GM21528 (cell line): ENCODE measurements around the gene RFNG.

Source experiments
- ATAC-seq: cut with Tn5 transposase; IDR thresholded peaks from one replicate; pipeline ENCODE4 v1.9.1; 2021; ENCODE audit warnings: mild to moderate bottlenecking, moderate library complexity; ENCODE audit not compliant: unreplicated experiment, low FRiP score

The RFNG gene

DNA sequence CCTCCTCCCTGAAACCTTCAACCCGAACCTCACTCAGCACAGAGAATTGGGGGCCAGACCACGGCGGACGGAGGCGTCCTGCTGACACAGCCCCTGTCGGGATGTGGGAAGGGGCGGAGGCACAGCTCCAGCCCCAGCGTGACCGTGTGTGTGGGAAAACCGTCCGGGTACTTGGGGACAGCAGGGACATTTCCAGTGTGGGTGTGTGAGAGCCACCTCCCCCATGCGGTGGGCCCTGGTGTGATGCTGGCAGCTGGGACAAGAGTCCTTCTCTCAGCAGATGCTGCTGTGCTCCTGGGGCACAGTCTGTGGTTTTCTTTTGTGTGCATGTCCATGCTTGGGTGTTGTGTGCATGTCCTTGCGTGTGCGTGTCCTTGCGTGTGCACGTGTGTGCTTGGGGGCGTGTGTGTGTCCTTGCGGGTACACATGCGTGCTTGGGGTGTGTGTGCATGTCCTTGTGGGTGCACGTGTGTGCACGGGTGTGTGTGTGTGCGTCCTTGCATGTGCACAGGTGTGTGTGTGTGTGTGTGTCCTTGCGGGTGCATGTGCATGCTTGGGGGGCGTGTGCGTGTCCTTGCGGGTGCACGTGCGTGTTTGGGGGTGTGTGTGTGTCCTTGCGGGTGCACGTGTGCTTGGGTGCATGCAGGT, 45.8 kb downstream of the RFNG start:
- no peak for ATAC-seq

DNA sequence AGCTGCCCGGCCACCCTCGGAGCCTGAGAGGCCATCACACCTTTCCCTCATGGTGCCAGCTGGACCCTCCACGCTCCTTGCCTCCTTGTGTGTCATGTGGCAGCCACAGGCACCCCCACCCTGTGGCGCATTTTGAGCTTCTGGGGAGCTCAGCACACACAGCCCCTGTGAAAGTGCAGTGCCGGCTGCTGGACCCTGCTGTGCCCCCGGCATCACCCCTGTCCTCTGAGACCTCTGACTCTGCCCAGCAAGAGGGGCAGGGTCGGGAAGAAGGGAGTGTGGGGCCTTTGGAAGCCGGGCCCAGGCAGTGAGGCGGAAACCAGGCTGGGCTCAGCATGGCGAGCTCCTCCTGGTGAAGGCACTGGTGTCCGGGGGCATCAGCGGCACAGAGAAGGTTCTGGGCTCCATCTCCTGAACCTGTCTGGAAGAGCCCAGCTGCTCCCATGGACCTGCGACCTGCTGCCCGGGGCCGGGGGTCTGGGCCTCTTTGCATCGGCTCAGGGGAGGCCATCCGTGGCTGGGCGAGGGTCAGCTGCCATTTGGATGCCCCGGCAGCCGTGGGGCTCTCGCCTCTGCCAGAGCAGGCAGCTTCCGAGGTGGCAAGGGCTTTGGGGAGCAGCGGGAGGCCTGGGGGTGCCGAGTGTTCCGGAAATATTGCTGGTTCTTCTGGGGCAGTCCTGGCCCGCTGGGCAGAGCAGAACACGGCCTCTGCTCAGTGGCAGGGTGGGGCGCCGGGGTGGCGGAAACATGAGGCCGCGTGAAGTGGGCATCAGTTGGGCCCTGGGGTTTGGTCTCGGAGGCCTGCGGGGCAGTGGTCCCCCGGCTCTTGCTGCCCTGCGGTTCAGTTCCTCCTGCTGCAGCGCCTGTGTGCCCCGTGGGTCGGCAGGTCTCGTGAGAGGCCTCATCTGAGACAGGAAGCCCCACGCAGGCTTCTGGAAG, 46.8 kb downstream of the RFNG start:
- no peak for ATAC-seq

DNA sequence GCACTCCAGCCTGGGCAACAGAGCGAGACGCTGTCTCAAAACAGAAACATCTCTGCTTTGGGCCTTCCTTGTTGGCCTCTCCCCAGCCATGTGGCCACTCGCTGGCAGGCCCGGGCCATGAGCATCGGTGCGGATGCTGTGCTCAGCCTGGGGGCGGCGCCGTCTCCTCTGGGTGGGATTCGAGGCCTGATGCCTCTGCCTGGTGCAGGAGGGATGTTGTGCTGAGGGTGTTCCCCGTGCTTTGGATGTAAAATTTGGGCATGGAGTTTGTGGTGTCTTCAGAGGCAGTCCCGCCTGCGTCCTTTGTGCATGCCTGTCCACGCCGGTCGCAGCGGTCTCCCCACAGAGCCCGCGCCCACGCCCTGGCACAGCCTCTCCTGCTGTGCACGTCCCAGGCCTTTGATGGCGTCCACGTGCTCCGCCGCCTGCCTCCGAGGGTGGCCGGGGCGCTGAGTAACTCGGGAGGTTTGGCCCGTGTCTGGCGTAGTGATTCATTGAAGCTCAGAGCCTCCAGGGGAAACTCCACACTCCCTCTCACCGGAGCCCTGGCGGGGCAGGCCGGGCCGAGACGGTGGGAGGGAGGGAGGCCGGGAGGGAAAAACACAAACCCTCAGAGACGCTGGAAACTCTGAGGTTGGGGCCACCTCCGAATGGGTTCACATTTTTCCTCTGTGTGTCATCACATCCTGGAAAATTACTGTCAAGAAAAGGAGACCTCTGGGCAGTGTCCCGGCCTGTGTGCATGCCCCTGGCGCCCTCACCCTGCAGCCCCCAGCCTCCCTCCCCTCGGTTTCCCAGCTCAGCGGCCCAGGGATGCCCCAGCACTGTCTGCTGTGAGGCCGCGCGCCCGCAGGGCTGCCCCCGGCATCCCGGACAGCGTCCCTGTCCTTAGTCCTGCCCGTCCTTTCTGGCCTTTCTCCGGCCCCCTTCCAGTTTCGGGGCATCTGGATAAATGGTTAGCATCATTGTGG, 47.9 kb downstream of the RFNG start:
- no peak for ATAC-seq

DNA sequence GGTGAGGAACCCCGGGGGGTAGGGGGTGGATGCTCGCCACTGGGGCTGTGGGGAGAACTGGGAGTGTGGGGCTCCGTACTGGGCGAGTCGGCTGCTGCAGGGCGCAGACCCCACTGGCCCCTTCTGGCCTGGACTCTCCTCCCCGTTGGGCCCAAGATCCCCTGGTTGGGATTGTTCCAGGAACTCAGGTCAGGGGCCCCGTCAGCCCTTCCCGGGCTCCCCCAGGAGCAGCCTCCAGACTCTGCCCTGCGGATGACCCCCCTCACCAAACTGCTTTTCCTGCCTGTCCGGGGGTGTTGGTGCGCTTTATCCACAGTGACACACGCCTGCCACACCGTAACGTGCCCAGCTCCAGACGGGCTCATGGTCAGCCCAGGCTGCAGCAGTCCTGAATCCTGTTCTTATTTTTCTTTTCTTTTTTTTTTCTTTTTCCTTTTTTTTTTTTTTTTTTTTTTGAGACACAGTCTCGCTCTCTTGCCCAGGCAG, 50.0 kb downstream of the RFNG start:
- ATAC-seq = no peak

DNA sequence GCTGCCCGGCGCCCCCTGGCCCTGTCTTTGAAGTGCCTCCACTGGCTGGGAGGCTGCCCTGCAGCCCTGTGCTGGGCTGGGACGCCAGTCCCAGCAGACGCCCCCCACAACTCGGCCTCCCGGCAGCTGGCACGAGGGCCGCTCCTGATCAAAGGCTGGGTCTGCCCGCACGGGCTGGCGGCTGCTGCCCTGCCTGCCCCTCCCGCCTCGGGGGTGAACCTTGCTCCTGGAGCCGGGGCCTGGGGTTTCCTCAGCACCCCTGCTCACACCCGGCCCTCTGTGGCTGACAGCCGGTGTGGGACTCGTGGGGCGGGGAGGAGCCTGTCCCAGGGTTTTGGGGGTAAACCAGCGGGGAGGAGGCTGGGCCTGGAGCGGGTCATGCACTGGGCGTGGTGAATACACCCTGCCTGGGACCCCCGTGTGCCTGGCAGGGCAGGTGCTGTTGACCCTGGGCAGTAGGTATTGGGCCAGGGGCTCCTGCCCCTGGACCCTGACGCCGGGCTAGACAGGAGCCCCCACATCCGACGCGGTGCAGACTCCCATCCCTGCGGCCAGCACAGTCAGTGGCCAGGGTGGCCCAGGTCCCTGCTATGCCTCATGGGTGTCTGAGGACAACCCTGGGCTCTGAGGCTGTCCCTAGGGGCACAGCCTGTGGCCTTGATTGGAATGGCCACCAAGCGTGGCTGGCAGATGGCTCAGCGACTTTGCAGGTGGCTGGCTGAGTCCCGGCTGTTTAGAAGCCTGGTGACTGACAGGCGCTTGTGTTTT, 50.6 kb downstream of the RFNG start:
- ATAC-seq = no peak

DNA sequence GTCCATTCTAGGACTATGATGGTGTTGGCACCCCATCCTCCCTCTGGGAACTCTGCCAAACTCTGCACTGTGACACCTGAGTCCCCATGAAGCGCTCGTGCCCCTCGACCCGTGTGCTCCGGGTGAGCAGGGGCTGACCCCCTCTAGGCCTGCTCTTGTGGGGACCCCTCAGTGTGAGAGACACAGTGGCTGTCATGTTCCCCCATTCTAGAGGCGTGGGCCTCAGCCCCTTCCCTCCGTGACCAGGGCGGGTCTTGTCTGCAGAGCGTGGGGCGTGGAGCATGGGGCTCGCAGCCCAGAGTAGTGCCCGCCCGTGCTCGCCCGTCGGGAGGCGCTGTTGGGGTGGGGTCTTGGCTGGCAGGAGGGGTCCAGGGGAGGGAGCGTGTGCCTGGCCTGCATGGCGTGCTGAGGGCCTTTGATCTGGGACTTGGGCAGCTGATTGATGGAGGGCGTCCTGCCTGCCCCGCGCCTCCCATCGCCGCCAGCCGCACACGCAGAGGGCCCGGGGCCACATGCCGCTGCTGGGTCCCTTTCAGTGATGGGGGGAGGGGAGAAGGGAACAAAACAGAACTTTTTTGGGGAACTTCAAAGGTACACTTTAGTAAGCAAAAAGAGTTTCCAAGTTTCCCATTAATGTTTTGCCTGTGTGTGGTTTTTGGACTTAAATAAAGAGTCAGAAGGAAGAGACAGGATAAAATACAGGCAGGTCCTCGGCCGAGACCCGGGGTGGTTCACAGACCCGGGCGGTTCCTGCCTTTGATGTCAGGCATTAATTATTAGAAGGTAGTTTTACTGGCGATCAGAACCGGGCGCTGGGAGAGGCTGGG, 51.4 kb downstream of the RFNG start:
- no peak for ATAC-seq

DNA sequence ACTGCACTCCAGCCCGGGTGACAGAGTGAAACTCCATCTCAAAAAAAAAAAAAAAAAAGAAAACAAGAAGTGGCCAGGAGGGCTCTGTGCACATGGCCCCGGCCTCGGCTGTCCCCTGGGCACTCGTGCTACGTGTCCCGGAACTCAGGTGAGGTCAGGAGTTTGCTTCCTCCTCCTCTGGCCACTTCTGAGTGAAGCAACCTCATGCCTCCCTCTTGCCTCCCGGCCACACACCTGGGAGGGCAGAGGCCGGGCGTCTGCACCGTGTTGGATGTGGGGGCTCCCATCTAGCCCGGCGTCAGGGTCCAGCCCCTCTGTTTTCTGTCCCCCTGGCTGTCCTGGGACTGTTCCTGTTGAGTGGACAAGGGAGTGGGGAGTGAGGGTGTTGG, 52.0 kb downstream of the RFNG start:
- ATAC-seq = no peak

DNA sequence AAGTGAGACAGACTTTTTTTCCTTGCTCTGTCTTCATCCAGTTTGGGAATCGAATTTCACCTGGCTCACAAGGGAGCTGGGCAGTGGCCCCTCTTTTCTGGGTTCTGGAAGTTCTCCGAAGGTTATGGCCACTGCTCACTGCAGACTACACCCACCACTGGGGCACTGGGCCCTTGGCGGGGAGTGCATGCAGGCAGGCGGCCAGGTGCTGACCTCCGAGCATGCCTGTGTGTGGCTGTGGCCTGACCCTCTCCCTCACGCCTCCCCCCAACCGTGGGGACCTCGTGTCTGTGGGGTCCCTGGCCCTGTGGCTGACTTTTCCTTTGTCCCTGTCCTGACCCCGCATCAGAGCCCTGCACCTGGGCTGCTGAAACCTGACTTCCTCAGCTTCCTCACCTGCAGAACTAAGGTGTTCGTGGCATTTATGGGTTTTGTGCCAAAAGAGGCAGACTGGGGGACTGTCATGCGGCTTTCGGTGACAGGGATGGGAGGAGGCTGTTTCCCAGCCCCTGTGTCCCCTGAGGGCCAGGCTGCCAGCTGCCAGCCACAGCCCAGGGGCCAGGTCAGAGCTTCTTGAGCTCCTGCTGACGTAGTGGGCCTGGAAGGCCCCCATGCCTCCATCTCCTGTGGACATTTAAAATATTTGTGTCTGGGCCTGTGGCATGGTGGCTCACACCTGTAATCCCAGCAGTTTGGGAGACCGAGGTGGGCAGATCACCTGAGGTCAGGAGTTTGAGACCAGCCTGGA, 52.7 kb downstream of the RFNG start:
- ATAC-seq = no peak

DNA sequence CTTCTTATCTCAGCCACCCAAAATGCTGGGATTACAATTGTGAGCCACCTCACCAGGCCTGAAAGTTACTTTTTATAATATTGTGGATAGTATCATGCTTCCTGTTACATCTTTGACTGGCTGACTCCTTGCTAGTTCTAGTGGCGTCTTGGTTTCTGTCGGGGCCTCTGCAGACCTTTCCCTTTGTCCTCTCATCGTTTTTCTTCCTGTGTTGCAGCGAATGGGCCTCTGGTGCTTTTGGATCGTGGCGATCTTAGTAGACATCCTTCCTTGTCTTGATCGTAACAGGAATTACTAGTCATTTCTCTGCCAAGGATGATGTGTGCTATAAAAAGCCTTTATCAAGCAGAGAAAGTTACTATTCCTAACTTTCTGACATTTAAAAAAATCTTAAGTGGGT, 53.4 kb downstream of the RFNG start:
- ATAC-seq = no peak
